Measurements from ENCODE around the gene ZNF23.

ZNF23 gene

DNA sequence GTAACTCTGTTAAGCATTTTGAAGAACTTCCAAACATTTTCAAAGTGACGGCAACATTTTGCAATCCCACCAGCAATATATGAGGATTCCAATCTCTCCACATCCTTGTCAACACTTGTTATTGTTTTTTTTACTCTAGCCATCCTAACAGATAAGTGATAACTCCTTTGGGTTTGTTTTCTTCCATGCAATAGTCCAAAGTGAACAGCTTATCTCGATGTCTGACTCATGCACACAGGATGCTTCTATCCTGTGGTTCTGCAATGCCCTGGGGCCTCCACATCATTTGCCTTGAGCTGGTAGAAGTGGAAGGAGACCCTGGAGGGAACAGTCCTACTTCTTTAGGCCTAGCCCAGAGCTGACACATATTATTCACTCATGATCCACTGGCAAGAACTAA lies 33.2 kb downstream of the ZNF23 start:
- DNase-seq (ENCODE audit: low read depth in 1 of 2, low spot score in 1 of 2) = no peak
- TF ChIP-seq, protein P1, sequence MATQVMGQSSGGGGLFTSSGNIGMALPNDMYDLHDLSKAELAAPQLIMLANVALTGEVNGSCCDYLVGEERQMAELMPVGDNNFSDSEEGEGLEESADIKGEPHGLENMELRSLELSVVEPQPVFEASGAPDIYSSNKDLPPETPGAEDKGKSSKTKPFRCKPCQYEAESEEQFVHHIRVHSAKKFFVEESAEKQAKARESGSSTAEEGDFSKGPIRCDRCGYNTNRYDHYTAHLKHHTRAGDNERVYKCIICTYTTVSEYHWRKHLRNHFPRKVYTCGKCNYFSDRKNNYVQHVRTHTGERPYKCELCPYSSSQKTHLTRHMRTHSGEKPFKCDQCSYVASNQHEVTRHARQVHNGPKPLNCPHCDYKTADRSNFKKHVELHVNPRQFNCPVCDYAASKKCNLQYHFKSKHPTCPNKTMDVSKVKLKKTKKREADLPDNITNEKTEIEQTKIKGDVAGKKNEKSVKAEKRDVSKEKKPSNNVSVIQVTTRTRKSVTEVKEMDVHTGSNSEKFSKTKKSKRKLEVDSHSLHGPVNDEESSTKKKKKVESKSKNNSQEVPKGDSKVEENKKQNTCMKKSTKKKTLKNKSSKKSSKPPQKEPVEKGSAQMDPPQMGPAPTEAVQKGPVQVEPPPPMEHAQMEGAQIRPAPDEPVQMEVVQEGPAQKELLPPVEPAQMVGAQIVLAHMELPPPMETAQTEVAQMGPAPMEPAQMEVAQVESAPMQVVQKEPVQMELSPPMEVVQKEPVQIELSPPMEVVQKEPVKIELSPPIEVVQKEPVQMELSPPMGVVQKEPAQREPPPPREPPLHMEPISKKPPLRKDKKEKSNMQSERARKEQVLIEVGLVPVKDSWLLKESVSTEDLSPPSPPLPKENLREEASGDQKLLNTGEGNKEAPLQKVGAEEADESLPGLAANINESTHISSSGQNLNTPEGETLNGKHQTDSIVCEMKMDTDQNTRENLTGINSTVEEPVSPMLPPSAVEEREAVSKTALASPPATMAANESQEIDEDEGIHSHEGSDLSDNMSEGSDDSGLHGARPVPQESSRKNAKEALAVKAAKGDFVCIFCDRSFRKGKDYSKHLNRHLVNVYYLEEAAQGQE (IDR thresholded peaks at IDR 0.05; ENCODE audit: insufficient replicate concordance, low read depth) = no peak
- TF ChIP-seq, protein P2, sequence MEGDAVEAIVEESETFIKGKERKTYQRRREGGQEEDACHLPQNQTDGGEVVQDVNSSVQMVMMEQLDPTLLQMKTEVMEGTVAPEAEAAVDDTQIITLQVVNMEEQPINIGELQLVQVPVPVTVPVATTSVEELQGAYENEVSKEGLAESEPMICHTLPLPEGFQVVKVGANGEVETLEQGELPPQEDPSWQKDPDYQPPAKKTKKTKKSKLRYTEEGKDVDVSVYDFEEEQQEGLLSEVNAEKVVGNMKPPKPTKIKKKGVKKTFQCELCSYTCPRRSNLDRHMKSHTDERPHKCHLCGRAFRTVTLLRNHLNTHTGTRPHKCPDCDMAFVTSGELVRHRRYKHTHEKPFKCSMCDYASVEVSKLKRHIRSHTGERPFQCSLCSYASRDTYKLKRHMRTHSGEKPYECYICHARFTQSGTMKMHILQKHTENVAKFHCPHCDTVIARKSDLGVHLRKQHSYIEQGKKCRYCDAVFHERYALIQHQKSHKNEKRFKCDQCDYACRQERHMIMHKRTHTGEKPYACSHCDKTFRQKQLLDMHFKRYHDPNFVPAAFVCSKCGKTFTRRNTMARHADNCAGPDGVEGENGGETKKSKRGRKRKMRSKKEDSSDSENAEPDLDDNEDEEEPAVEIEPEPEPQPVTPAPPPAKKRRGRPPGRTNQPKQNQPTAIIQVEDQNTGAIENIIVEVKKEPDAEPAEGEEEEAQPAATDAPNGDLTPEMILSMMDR (IDR thresholded peaks at IDR 0.05; ENCODE audit: insufficient read depth, low read length) = no peak
- TF ChIP-seq SPI1 (IDR thresholded peaks at IDR 0.05; ENCODE audit: borderline replicate concordance, low read depth) (no peak), POLR2AphosphoS5 (IDR thresholded peaks at IDR 0.05; ENCODE audit: low read depth) (no peak), GABPA (IDR thresholded peaks at IDR 0.05; ENCODE audit: low read depth) (no peak)
- peaks cover 21% of the 10 kb centered on the region for H3K27me3 ChIP-seq (ENCODE audit: insufficient read depth, poor library complexity, severe bottlenecking)

DNA sequence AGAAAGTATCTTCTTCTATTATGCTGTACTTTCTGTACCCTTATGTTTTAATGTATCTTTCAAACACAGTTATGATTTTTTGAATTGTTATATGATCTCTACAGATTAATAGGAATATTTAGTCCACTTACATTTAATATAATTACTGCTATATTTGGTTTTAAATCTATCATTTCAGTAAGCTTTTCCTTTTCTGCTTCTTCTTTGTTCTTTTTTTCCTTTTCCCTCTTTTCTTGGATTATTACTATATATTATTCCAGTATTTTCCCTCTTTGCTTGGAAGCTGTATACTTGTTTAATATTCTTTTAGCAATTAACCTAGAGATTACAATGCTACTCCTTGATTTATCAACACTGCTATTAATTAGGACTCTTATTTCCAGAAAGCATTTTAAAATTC lies 33.7 kb downstream of the ZNF23 start:
- H3K27ac ChIP-seq (replicated peaks) = no peak overlapping the region
- DNase-seq (ENCODE audit: low read depth in 1 of 2, low spot score in 1 of 2) = no peak
- H3K27me3 ChIP-seq (ENCODE audit: insufficient read depth, poor library complexity, severe bottlenecking) = peaks cover 21% of the 10 kb centered on the region
- TF ChIP-seq GABPA (IDR thresholded peaks at IDR 0.05; ENCODE audit: low read depth) (no peak), SPI1 (IDR thresholded peaks at IDR 0.05; ENCODE audit: borderline replicate concordance, low read depth) (no peak), POLR2AphosphoS5 (IDR thresholded peaks at IDR 0.05; ENCODE audit: low read depth) (no peak)
- TF ChIP-seq, protein P2 (IDR thresholded peaks at IDR 0.05; ENCODE audit: insufficient read depth, low read length) = no peak
- TF ChIP-seq, protein P1 (IDR thresholded peaks at IDR 0.05; ENCODE audit: insufficient replicate concordance, low read depth) = no peak
- H3K4me3 ChIP-seq (replicated peaks; ENCODE audit: insufficient read depth, low read length) = no peak overlapping the region

More for the DNA sequence above, 33.2 kb downstream of the ZNF23 start:
- Histone ChIP-seq H3K4me3 (replicated peaks; ENCODE audit: insufficient read depth, low read length) (no peak overlapping the region), H3K27ac (replicated peaks) (no peak overlapping the region)

DNA sequence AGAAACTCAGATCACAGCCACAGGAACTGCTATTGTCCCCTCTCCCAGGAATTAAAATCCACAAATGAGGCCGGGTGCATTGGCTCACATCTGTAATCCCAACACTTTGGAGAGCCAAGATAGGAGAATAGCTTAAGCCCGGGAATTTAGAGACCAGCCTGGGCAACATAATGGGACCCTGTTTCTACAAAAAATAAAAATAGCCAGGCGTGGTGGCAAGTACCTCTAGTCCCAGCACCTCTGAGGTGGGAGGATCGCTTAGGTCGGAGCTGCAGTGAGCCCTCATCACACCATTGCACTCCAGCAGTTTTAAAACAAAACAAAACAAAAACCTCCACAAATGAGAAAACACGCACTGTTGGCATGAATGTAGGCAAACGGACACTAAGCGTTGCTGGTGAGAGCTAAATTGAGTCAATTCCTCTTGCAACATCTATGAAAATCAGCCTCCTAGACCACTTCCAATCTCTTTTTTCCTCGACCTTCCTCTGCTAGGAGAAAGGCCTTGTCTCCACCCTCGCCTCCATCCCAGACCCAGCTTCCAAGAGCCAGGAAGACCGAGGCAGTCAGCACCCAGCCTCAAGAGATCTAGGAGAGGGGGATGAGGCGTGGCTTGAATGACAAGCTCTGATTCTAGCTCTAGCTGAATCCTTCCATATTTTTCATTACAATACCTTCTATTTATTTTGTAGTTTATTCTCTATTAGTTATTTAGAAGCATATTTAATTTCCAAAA lies 35.0 kb downstream of the ZNF23 start:
- H3K4me3 ChIP-seq (replicated peaks; ENCODE audit: insufficient read depth, low read length) = no peak overlapping the region
- TF ChIP-seq GABPA (IDR thresholded peaks at IDR 0.05; ENCODE audit: low read depth) = no peak
- TF ChIP-seq, protein P1 (IDR thresholded peaks at IDR 0.05; ENCODE audit: insufficient replicate concordance, low read depth) = no peak
- no peak for TF ChIP-seq SPI1 (IDR thresholded peaks at IDR 0.05; ENCODE audit: borderline replicate concordance, low read depth)
- TF ChIP-seq, protein P2 (IDR thresholded peaks at IDR 0.05; ENCODE audit: insufficient read depth, low read length) = no peak
- no peak for TF ChIP-seq POLR2AphosphoS5 (IDR thresholded peaks at IDR 0.05; ENCODE audit: low read depth)
- DNase-seq (ENCODE audit: low read depth in 1 of 2, low spot score in 1 of 2) = no peak
- H3K27me3 ChIP-seq (ENCODE audit: insufficient read depth, poor library complexity, severe bottlenecking) = peaks cover 21% of the 10 kb centered on the region
- H3K27ac ChIP-seq (replicated peaks) = no peak overlapping the region

All from HL-60 (cell line).